Prostate gland (tissue), 2 donors: Measurements from ENCODE around the gene RALY. TPM values are rescaled to one million over a fixed set of nuclear protein-coding genes. Genes with fewer than 3 reads are reported as not detected.
"Not testable (repeated sequence)": the region's sequence is repeated elsewhere in the genome, so short reads cannot be mapped to it uniquely, and the experiment has no call there.

ENCODE experiments used
- DNase-seq: peaks from one replicate; pipeline ENCODE4 v3.0.0-alpha.2; 2019; ENCODE audit warnings: low spot score
- H3K27ac ChIP-seq, 2 donors: fragments of 200-600 bp; sonication (generic); 2 replicates each; pipeline ENCODE4 v1.5.1; 2017 to 2019
- H3K27me3 ChIP-seq: fragments of 200-600 bp; sonication (generic); replicated peaks from 2 replicates; pipeline ENCODE4 v1.5.1; 2019; ENCODE audit not compliant: insufficient read depth
- H3K36me3 ChIP-seq, 2 donors: fragments of 200-600 bp; sonication (generic); 1 replicate in 1 of 2; 2 replicates in 1 of 2; pipeline versions ENCODE4 v1.5.1 to v1.8.1; 2017 to 2019
- H3K4me1 ChIP-seq: fragments of 200-600 bp; sonication (generic); replicated peaks from 2 replicates; pipeline ENCODE4 v1.5.1; 2019
- H3K4me3 ChIP-seq, 2 donors: fragments of 200-600 bp; sonication (generic); 2 replicates each; pipeline ENCODE4 v1.5.1; 2017 to 2019
- H3K9me3 ChIP-seq: fragments of 200-600 bp; sonication (generic); 2 replicates; pipeline ENCODE4 v1.5.1; 2017
- CTCF ChIP-seq, 4 experiments: fragments of 200-600 bp in 2 of 4; fragments of 450-650 bp in 2 of 4; sonication (generic) in 2 of 4; IDR thresholded peaks; 1 replicate in 3 of 4; 2 replicates in 1 of 4; pipeline ENCODE4 v1.5.1; 2016 to 2019; ENCODE audit warnings: antibody characterized with exemption in 4 of 4, mild to moderate bottlenecking in 2 of 4, moderate library complexity in 2 of 4
- POLR2A ChIP-seq: fragments of 450-650 bp; IDR thresholded peaks from one replicate; pipeline ENCODE4 v1.6.1; 2016; ENCODE audit warnings: antibody characterized with exemption, mild to moderate bottlenecking
- POLR2AphosphoS5 ChIP-seq: sonication (generic); formaldehyde crosslinking; IDR thresholded peaks from one replicate; pipeline ENCODE4 v1.6.1; 2017; ENCODE audit warnings: antibody characterized with exemption
- WGBS: methylation state at CpG from one replicate; pipeline ENCODE4 v1.1.5; 2018; 5-methylcytosine and 5-hydroxymethylcytosine counted together
- intact Hi-C: fragments of 100-400 bp; cut with DNase I; formaldehyde crosslinking; loops from one replicate; pipeline ENCODE4 v1.14.2; 2022
- total RNA-seq, 2 donors: library from RNA; depleted of rRNA; stranded (reverse); fragments of >200 nt; gene quantifications; one replicate each; pipeline ENCODE4 v1.1.0, GENCODE V29; 2016

Gene RALY
- total RNA-seq, 2 donors from 2014 or later: 120 to 187 TPM

GRCh38 chr20:34022151-34022838, 28.6 kb downstream of the RALY start:
- Histone ChIP-seq H3K27ac (no peak overlapping the region), H3K4me3 (no peak overlapping the region), H3K9me3 (no peaks in the 10 kb centered on the region), H3K4me1 (no peaks in the 10 kb centered on the region), H3K36me3 (no peaks in the 10 kb centered on the region), H3K27me3 (no peaks in the 10 kb centered on the region)
- DNase-seq: no peak
- 70% methylated on average over 4 of the region's 4 CpGs for WGBS
- TF ChIP-seq POLR2AphosphoS5 (no peak), POLR2A (no peak), CTCF (IDR thresholded peaks at IDR 0.05) (no peak)
- intact Hi-C loops: no loop called here

GRCh38 chr20:34022839-34023234, 29.1 kb downstream of the RALY start:
- Histone ChIP-seq H3K4me1 (no peaks in the 10 kb centered on the region), H3K27me3 (no peaks in the 10 kb centered on the region), H3K9me3 (no peaks in the 10 kb centered on the region), H3K36me3 (no peaks in the 10 kb centered on the region), H3K4me3 (no peak overlapping the region), H3K27ac (no peak overlapping the region)
- DNase-seq: no peak
- no peak for TF ChIP-seq POLR2AphosphoS5
- no peak for TF ChIP-seq CTCF (IDR thresholded peaks at IDR 0.05)
- no peak for TF ChIP-seq POLR2A
- intact Hi-C loops: no loop called here
- WGBS: 65% methylated on average over 3 of the region's 3 CpGs

- no peaks in the 10 kb centered on the region for H3K4me1 ChIP-seq
- H3K9me3 ChIP-seq: no peaks in the 10 kb centered on the region
- TF ChIP-seq POLR2AphosphoS5: no peak
- no peak for TF ChIP-seq POLR2A
- TF ChIP-seq CTCF (IDR thresholded peaks at IDR 0.05): no peak
- WGBS: 77% methylated on average over 8 of the region's 8 CpGs
- H3K4me3 ChIP-seq: no peak overlapping the region
- no peak for DNase-seq
- intact Hi-C loops: no loop called here
- no peaks in the 10 kb centered on the region for H3K36me3 ChIP-seq
- H3K27ac ChIP-seq: no peak overlapping the region
- H3K27me3 ChIP-seq: no peaks in the 10 kb centered on the region
These were observed 30.4 kb downstream of the RALY start for GRCh38 chr20:34023937-34024722.

GRCh38 chr20:34024723-34025351, 31.1 kb downstream of the RALY start:
- TF ChIP-seq POLR2A (no peak), CTCF (IDR thresholded peaks at IDR 0.05) (no peak), POLR2AphosphoS5 (no peak)
- intact Hi-C loops: no loop called here
- no peak for DNase-seq
- Histone ChIP-seq H3K27ac (no peak overlapping the region), H3K9me3 (no peaks in the 10 kb centered on the region), H3K27me3 (no peaks in the 10 kb centered on the region), H3K4me3 (no peak overlapping the region), H3K4me1 (no peaks in the 10 kb centered on the region), H3K36me3 (no peaks in the 10 kb centered on the region)
- 45% methylated on average over 5 of the region's 5 CpGs for WGBS

GRCh38 chr20:34028013-34028412, 34.3 kb downstream of the RALY start:
- intact Hi-C loops, H3K27ac ChIP-seq, H3K9me3 ChIP-seq, H3K4me1 ChIP-seq, H3K27me3 ChIP-seq, H3K36me3 ChIP-seq, H3K4me3 ChIP-seq, DNase-seq: not testable (repeated sequence)
- WGBS: 93% methylated on average over 6 of the region's 6 CpGs
